Pancreas (tissue), 10 donors: ENCODE results near the gene DUS1L. TPM values are rescaled to one million over a fixed set of nuclear protein-coding genes. Genes with fewer than 3 reads are reported as not detected.
A peak's percentile ranks its signal among the peaks of the same experiment; 100 is the strongest.

Experiments
- ATAC-seq, 4 donors: fragments of 200-7000 bp; cut with Tn5 transposase; one replicate each; pipeline versions ENCODE4 v1.8.0 to v1.9.1; 2020; ENCODE audit warnings: mild to moderate bottlenecking in 4 of 4, moderate library complexity in 4 of 4
- DNase-seq, 6 donors: peaks; one replicate each; pipeline ENCODE4 v3.0.0-alpha.2; 2020
- FAIRE-seq: peaks from 2 replicates; lab custom pipeline; 2012; peaks lifted over from hg19 to GRCh38; lab: Jason Lieb, UNC
- H3K27ac ChIP-seq, 4 donors: fragments of 200-600 bp; sonication (generic); 1 replicate in 3 of 4; 2 replicates in 1 of 4; pipeline versions ENCODE4 v1.5.0 to v1.8.0; 2020
- H3K27me3 ChIP-seq, 4 donors: fragments of 200-600 bp; one replicate each; pipeline ENCODE4 v1.8.0; 2021
- H3K36me3 ChIP-seq, 3 donors: fragments of 200-600 bp; sonication (generic) in 1 of 3; one replicate each; pipeline versions ENCODE4 v1.5.0 to v1.8.0; 2020 to 2021
- H3K4me1 ChIP-seq, 3 donors: fragments of 200-600 bp; one replicate each; pipeline ENCODE4 v1.8.0; 2021
- H3K4me3 ChIP-seq, 4 donors: fragments of 200-600 bp; sonication (generic) in 2 of 4; one replicate each; pipeline versions ENCODE4 v1.5.0 to v1.8.0; 2020 to 2021
- H3K9me3 ChIP-seq, 4 donors: fragments of 200-600 bp; one replicate each; pipeline ENCODE4 v1.8.0; 2021
- WGBS, 2 donors: extraction: QIAGEN DNeasy Blood & Tissue Kit; methylation state at CpG; one replicate each; pipeline ENCODE4 v1.1.7; 2013; 5-methylcytosine and 5-hydroxymethylcytosine counted together
- intact Hi-C, 3 donors: fragments of 100-400 bp; cut with DNase I; formaldehyde crosslinking; loops; one replicate each; pipeline versions ENCODE4 v1.11.1 to v1.14.2; 2022
- polyA plus RNA-seq, 2 donors: library from polyadenylated mRNA; stranded (reverse); fragments of 200-250 nt; gene quantifications; one replicate each; pipeline ENCODE4 v1.2.3, GENCODE V29; 2013
- total RNA-seq, 6 donors: library from RNA; stranded (reverse); fragmentation: NEBNext Ultra II Directional in 4 of 6; extraction: Animal tissue kit (Norgen Biotek cat#: 25700) in 4 of 6; gene quantifications; one replicate each; pipeline versions ENCODE4 v1.2.1 to v1.2.4, GENCODE V29; 2021 to 2023
- TF ChIP-seq, protein P1 (sequence below), 4 donors: fragments of 200-600 bp; sonication (generic) in 3 of 4; IDR thresholded peaks; one replicate each; pipeline versions ENCODE4 v1.5.0 to v1.8.0; 2021; ENCODE audit warnings: antibody characterized with exemption in 4 of 4
- donor health status: healthy with polysubstance abuse.
- donor health status: DM: no; HTN: no; CAD: no; lungs with moderate emphysema.
- donor health status: DM: no; HTN: no; CAD: no.
- donor health status: control.
- donor health status: control.
- donor health status: Bipolar disorder and iron deficiency.
- donor health status: DM: yes; HTN: yes; CAD: no.
- donor health status: DM: no; HTN: no; CAD: no.
- donor health status: DM: no; HTN: no; CAD: no.
- donor health status: DM: yes; HTN: yes; CAD: no.

Gene DUS1L
- total and polyA plus RNA-seq, 8 donors: 56.0 to 186 (median 72.8) TPM

DNA sequence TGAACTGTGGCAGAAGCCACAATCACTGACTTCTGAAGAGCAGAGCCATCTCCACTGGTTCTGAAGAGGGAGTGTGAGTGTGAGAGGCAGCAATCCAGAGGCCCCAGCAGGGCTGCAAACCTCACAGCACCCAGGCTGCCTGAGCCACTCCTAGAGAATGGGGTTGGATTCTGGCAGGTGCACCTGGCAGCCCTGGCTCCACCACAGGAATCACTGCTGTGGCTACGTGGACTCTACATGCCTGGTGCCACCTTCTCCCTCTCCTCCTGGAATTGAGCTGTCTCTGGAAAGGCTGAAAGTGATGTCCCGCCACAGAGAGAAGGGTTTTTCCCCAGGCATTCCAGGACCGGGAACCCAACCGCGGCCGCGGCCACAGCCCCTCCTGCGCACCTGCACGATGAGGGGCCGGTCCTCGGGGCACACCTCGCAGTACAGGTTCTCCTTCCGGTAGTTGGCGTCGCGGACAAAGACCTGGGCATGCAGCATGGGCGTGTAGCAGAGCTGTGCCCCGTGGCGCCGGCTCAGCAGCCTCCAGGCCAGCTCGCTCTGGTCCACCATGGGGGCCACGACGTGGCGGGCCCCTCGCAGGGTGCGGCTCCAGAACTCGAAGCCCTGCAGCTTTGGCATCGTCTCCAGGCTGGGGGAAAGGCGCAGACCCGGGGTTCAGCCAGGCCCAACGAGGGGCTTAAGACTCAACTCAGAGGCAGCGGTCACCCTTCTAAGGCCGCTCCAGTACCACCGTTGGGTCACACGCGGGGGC, 991 bp downstream of the DUS1L start:
- H3K36me3 ChIP-seq: peaks cover 0 to 17% (median 0%) of the 10 kb centered on the region in 3 donors
- H3K4me3 ChIP-seq: peak overlapping the region; percentile 55 to 95 (median 89)
- 7 to 9% methylated on average over 36 of the region's 36 CpGs for WGBS, 2 donors
- ATAC-seq (peak; percentile 14 to 60 (median 51)), FAIRE-seq (no peak), DNase-seq (peak in 1 of 6 donors; percentile 80)
- no peaks in the 10 kb centered on the region for H3K9me3 ChIP-seq
- TF ChIP-seq, protein P1, sequence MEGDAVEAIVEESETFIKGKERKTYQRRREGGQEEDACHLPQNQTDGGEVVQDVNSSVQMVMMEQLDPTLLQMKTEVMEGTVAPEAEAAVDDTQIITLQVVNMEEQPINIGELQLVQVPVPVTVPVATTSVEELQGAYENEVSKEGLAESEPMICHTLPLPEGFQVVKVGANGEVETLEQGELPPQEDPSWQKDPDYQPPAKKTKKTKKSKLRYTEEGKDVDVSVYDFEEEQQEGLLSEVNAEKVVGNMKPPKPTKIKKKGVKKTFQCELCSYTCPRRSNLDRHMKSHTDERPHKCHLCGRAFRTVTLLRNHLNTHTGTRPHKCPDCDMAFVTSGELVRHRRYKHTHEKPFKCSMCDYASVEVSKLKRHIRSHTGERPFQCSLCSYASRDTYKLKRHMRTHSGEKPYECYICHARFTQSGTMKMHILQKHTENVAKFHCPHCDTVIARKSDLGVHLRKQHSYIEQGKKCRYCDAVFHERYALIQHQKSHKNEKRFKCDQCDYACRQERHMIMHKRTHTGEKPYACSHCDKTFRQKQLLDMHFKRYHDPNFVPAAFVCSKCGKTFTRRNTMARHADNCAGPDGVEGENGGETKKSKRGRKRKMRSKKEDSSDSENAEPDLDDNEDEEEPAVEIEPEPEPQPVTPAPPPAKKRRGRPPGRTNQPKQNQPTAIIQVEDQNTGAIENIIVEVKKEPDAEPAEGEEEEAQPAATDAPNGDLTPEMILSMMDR (IDR thresholded peaks at IDR 0.05): no peak
- H3K4me1 ChIP-seq: peaks cover 0 to 16% (median 15%) of the 10 kb centered on the region in 3 donors
- no peaks in the 10 kb centered on the region for H3K27me3 ChIP-seq
- H3K27ac ChIP-seq: peak overlapping the region in 1 of 4 donors; percentile 26
- intact Hi-C loops: no loop called here

DNA sequence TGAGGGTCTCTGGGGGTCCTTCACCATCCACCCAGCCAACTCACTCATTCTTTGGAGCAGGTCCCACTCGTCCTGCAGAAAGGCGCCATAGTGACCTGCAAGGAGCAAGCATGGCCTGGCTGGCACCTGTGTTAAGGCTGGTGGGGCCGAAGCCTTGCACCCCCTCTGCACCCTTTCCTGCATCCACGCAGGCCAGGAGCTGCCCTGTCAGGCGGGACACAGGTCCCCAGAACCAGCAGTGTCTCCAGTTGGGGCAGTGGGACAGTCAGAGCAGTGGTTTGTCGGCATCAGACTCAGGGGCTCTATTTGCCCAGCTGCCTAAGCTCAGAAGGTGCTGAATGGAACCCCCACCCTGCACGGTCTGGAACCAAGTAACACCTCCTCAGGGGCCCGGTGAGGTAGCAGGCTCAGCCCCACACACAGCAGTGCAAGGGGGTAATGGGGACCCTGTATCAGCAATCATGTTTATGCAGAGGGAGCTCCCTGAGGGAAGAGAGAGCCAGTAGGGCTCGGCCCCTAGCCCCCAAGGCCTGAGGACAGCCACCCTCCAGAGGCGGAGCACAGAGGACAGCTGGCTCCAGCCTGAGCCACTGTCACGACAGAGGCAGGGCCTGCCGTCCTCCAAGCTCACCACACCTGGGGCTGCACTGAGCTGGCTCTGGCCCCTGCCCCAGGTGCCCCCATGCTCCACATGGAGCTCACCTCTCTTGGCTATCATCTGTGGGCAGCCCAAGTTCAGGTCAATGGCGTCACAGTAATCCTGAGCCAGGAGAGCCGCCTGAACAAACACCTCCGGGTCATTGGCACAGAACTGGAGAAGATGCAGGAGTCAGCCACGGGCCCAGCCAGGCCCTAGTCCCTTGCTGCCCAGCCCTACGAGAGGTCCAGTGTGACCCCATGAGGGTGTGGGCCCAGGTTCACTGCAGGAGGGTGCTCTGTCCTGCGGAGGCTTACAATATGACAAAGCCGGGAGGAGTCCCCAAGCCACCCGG, 1.9 kb downstream of the DUS1L start:
- intact Hi-C loops: no loop called here
- peak in 2 of 6 donors; percentile 29 to 67 for DNase-seq
- 65 to 69% methylated on average over 20 of the region's 20 CpGs for WGBS, 2 donors
- ATAC-seq: no peak
- TF ChIP-seq, protein P1 (IDR thresholded peaks at IDR 0.05): no peak
- Histone ChIP-seq H3K36me3 (peaks cover 0 to 18% (median 0%) of the 10 kb centered on the region in 3 donors), H3K27me3 (no peaks in the 10 kb centered on the region), H3K4me3 (peak overlapping the region in 2 of 4 donors; percentile 91 to 95), H3K9me3 (no peaks in the 10 kb centered on the region), H3K4me1 (peaks cover 0 to 16% (median 15%) of the 10 kb centered on the region in 3 donors), H3K27ac (no peak overlapping the region)
- no peak for FAIRE-seq

DNA sequence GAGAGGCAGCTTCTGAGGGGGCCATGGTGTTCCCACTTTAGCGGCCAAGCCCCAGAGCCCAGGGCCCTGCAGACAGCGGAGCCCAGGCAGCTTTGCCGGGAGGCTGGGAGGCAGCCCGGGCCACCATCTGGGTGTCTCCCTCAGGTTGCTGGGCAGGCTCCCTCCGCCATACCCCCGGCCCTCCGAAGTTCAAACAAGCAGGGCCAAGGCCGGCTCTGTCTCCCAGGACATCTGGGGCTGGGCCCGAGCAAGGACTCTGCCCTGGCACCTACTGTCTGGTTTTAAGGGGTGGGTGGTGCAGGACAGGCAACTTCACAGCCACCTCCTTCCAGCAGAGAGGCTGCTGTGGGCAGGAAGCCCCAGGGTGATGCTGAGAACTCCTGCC, 2.6 kb downstream of the DUS1L start:
- no peaks in the 10 kb centered on the region for H3K9me3 ChIP-seq
- DNase-seq (peak in 2 of 6 donors; percentile 27 to 73), ATAC-seq (no peak), FAIRE-seq (no peak)
- no peaks in the 10 kb centered on the region for H3K27me3 ChIP-seq
- TF ChIP-seq, protein P1 (IDR thresholded peaks at IDR 0.05): no peak
- H3K36me3 ChIP-seq: peaks cover 0 to 22% (median 0%) of the 10 kb centered on the region in 3 donors
- H3K27ac ChIP-seq: no peak overlapping the region
- peaks cover 0 to 16% (median 15%) of the 10 kb centered on the region in 3 donors for H3K4me1 ChIP-seq
- no peak overlapping the region for H3K4me3 ChIP-seq
- 79 to 87% methylated on average over 9 of the region's 9 CpGs for WGBS, 2 donors
- intact Hi-C loops: no loop called here

DNA sequence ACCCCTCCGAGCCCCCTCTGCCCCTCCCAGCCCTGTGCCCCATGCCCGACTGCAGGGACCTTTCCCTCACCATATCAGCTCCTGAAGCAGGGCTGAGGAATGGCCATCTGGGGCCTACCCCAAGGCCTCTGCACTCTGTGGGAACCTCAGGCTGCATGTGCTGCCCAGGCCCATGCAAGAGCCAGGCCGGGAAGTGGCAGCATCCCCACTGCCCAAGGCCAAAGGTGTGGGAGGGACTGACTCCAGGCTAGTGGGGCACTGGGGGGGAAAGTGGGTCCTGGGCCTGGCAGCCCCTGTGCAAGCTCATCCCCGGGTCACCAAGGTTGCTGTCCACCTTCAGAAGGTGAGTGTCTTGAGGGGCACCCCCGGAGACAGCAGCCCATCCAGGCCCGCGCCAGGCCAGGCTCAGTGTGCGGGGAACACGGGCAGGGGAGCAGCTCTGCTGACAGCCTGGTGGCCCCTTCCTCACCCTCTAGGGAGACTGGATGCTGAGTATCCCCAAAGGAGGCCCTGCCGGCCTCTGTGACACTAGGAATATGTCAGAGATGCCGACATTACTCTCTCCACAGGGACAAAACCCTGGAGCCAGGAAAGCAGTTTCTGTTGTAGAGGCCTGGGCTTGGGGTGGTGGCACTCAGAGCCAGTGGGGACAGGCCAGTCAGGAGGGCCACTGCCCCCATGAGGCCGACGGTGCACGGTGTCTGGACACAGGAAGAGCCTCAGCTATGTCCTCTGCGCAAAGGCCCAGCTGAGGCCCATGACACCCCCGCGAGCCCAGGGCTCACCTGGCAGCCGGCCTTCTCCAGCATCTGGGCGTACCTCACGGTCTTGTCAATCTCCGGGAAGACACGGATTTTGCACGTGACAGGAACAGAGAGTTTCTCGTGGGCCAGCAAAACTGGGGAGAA, 3.3 kb downstream of the DUS1L start:
- FAIRE-seq: no peak
- peak in 2 of 6 donors; percentile 33 to 71 for DNase-seq
- H3K27ac ChIP-seq: no peak overlapping the region
- no peak overlapping the region for H3K4me3 ChIP-seq
- H3K4me1 ChIP-seq: peaks cover 0 to 16% (median 15%) of the 10 kb centered on the region in 3 donors
- 78 to 85% methylated on average over 24 of the region's 24 CpGs for WGBS, 2 donors
- TF ChIP-seq, protein P1 (IDR thresholded peaks at IDR 0.05): no peak
- no peak for ATAC-seq
- H3K27me3 ChIP-seq: no peaks in the 10 kb centered on the region
- peaks cover 0 to 22% (median 1%) of the 10 kb centered on the region in 3 donors for H3K36me3 ChIP-seq
- no peaks in the 10 kb centered on the region for H3K9me3 ChIP-seq
- intact Hi-C loops: no loop called here
